Kidney epithelial cell (primary cell): ENCODE measurements around the gene PEDS1. TPM values are rescaled to one million over a fixed set of nuclear protein-coding genes. Genes with fewer than 3 reads are reported as not detected.

Source experiments
- DNase-seq: peaks from one replicate; pipeline ENCODE4 v3.0.0-alpha.2; 2010; ENCODE audit warnings: low read depth
- H3K27me3 ChIP-seq: 2 replicates; pipeline ENCODE4 v1.6.0; 2011; ENCODE audit warnings: low read length; ENCODE audit not compliant: control insufficient read depth, insufficient read depth
- H3K36me3 ChIP-seq: 2 replicates; pipeline ENCODE4 v1.5.1; 2011; ENCODE audit warnings: low read length; ENCODE audit not compliant: control insufficient read depth, insufficient read depth
- H3K4me3 ChIP-seq: 2 replicates; pipeline ENCODE4 v1.5.1; 2011; ENCODE audit warnings: low read depth, mild to moderate bottlenecking, control low read depth, low read length
- CTCF ChIP-seq: IDR thresholded peaks from 2 replicates; pipeline ENCODE4 v1.5.1; 2011; ENCODE audit warnings: mild to moderate bottlenecking, moderate library complexity, low read length, control low read depth, inconsistent platforms; ENCODE audit not compliant: insufficient read depth, poor library complexity, severe bottlenecking
- total RNA-seq: library from RNA; depleted of rRNA; stranded (reverse); fragments of >200 nt; gene quantifications from 2 replicates; pipeline ENCODE4 v1.2.3, GENCODE V29; 2015

Gene PEDS1
- total RNA-seq, 1 donor from 2014 or later: 52.1 TPM

- Histone ChIP-seq H3K27me3 (no peaks in the 10 kb centered on the region), H3K36me3 (no peaks in the 10 kb centered on the region), H3K4me3 (no peak overlapping the region)
- TF ChIP-seq CTCF: no peak
- DNase-seq: no peak
These were observed 25.7 kb downstream of the PEDS1 start for GRCh38 chr20:50127587-50128519.

- no peak for TF ChIP-seq CTCF
- H3K36me3 ChIP-seq: no peaks in the 10 kb centered on the region
- DNase-seq: no peak
- no peak overlapping the region for H3K4me3 ChIP-seq
- H3K27me3 ChIP-seq: no peaks in the 10 kb centered on the region
These were observed 26.9 kb downstream of the PEDS1 start for GRCh38 chr20:50126662-50127061.

- Histone ChIP-seq H3K4me3 (no peak overlapping the region), H3K27me3 (no peaks in the 10 kb centered on the region), H3K36me3 (no peaks in the 10 kb centered on the region)
- DNase-seq: no peak
- no peak for TF ChIP-seq CTCF
These were observed 28.2 kb downstream of the PEDS1 start for GRCh38 chr20:50125279-50125678.

- no peaks in the 10 kb centered on the region for H3K27me3 ChIP-seq
- no peak for DNase-seq
- no peak overlapping the region for H3K4me3 ChIP-seq
- TF ChIP-seq CTCF: no peak
- H3K36me3 ChIP-seq: no peaks in the 10 kb centered on the region
These were observed 29.0 kb downstream of the PEDS1 start for GRCh38 chr20:50124496-50124895.

- DNase-seq: no peak
- H3K4me3 ChIP-seq: no peak overlapping the region
- no peak for TF ChIP-seq CTCF
- no peaks in the 10 kb centered on the region for H3K27me3 ChIP-seq
- no peaks in the 10 kb centered on the region for H3K36me3 ChIP-seq
These were observed 30.1 kb downstream of the PEDS1 start for GRCh38 chr20:50123418-50123817.
